HepG2 (cell line): ENCODE results near the gene PGK2. TPM values are rescaled to one million over a fixed set of nuclear protein-coding genes. Genes with fewer than 3 reads are reported as not detected.

Experiments
- ATAC-seq: fragments of 200-7000 bp; cut with Tn5 transposase; 3 replicates; pipeline ENCODE4 v1.9.1; 2020; ENCODE audit warnings: mild to moderate bottlenecking, moderate library complexity
- Bru-seq: library from RNA; stranded (reverse); fragments of 400-500 nt; gene quantifications from one replicate; lab custom pipeline; 2021; lab: Mats Ljungman, UMichigan
- BruChase-seq, 2 experiments: library from RNA; stranded (reverse); fragments of 400-500 nt; gene quantifications; one replicate each; lab custom pipeline; 2021; lab: Mats Ljungman, UMichigan
- BruUV-seq: library from RNA; stranded (reverse); fragments of 400-500 nt; replicated peaks from 2 replicates; lab custom pipeline; 2021; lab: Mats Ljungman, UMichigan
- CTCF ChIA-PET: fragments of 300-600 bp; formaldehyde crosslinking; extraction: SDS; loops from one replicate; lab custom pipeline; 2021; ENCODE audit warnings: low total read pairs, inconsistent platforms, low intra/inter-chr PET ratio; lab: Yijun Ruan, JAX
- POLR2A ChIA-PET: fragments of 350-600 bp; sonication (Branson Sonifier 250); formaldehyde crosslinking; loops from one replicate; lab custom pipeline; 2020; ENCODE audit warnings: antibody characterized with exemption, inconsistent platforms; lab: Yijun Ruan, JAX
- DNase-seq: peaks from one replicate; pipeline ENCODE4 v3.0.0-alpha.2; 2015; ENCODE audit warnings: low spot score
- FAIRE-seq: peaks from 3 replicates; lab custom pipeline; 2011; peaks lifted over from hg19 to GRCh38; lab: Jason Lieb, UNC
- H2AFZ ChIP-seq: one replicate; pipeline ENCODE4 v1.6.1; 2011; ENCODE audit warnings: low read length, inconsistent platforms
- H3K27ac ChIP-seq: fragments of 300-600 bp; 3 replicates; pipeline ENCODE4 v1.8.0; 2011; ENCODE audit warnings: mixed run types, mild to moderate bottlenecking, mixed read lengths, low read length, inconsistent platforms; ENCODE audit not compliant: insufficient read depth; ENCODE audit errors: extremely low read length
- H3K27me3 ChIP-seq, 2 experiments: fragments of 200-600 bp in 1 of 2; 2 replicates in 1 of 2; 3 replicates in 1 of 2; pipeline versions ENCODE4 v1.6.0 to v1.8.0; 2011; ENCODE audit warnings: low read length in 2 of 2, mild to moderate bottlenecking in 2 of 2, moderate library complexity in 2 of 2, inconsistent platforms in 1 of 2; ENCODE audit not compliant: insufficient read depth in 2 of 2, control insufficient read depth in 1 of 2
- H3K36me3 ChIP-seq, 2 experiments: fragments of 200-600 bp in 1 of 2; replicated peaks in 1 of 2; 2 replicates in 1 of 2; 3 replicates in 1 of 2; pipeline versions ENCODE4 v1.5.1 to v1.8.0; 2011; ENCODE audit warnings: low read length in 2 of 2, inconsistent platforms in 1 of 2; ENCODE audit not compliant: insufficient read depth in 2 of 2, control insufficient read depth in 1 of 2
- H3K4me1 ChIP-seq: 2 replicates; pipeline ENCODE4 v1.5.1; 2012; ENCODE audit warnings: low read length, inconsistent platforms; ENCODE audit not compliant: insufficient read depth
- H3K4me2 ChIP-seq: 2 replicates; pipeline ENCODE4 v1.6.0; 2011; ENCODE audit warnings: low read depth, low read length, inconsistent platforms
- H3K4me3 ChIP-seq, 3 experiments: fragments of 200-600 bp in 1 of 3; sonication (generic), shearing (Covaris generic) in 1 of 3; replicated peaks in 1 of 3; 2 replicates each; pipeline ENCODE4 v1.5.1; 2011 to 2016; ENCODE audit warnings: low read length in 3 of 3, inconsistent platforms in 2 of 3, low read depth in 2 of 3, mild to moderate bottlenecking in 2 of 3, control low read depth in 1 of 3, mixed read lengths in 1 of 3; ENCODE audit not compliant: insufficient read depth in 1 of 3
- H3K79me2 ChIP-seq: one replicate; pipeline ENCODE4 v1.6.1; 2011; ENCODE audit warnings: low read length, inconsistent platforms; ENCODE audit not compliant: insufficient read depth
- H3K9ac ChIP-seq: 2 replicates; pipeline ENCODE4 v1.6.0; 2011; ENCODE audit warnings: mild to moderate bottlenecking, low read depth, low read length, inconsistent platforms; ENCODE audit not compliant: insufficient read depth
- H3K9me3 ChIP-seq: 2 replicates; pipeline ENCODE4 v1.5.1; 2012; ENCODE audit warnings: mild to moderate bottlenecking, low read length
- H4K20me1 ChIP-seq: 2 replicates; pipeline ENCODE4 v1.6.0; 2011; ENCODE audit warnings: inconsistent platforms, mild to moderate bottlenecking, low read length, moderate library complexity; ENCODE audit not compliant: insufficient read depth
- MIER2 ChIP-seq: IDR thresholded peaks from 2 replicates; pipeline ENCODE4 v1.6.1; 2016; ENCODE audit warnings: missing biosample characterization, missing genetic modification reagents
- NFYB ChIP-seq: sonication (generic); formaldehyde crosslinking; IDR thresholded peaks from 2 replicates; pipeline ENCODE4 v1.4.0; 2020; ENCODE audit warnings: missing genetic modification reagents
- NFYC ChIP-seq: IDR thresholded peaks from 2 replicates; pipeline ENCODE4 v1.6.1; 2016; ENCODE audit warnings: missing genetic modification reagents, missing compliant biosample characterization
- SP2 ChIP-seq: sonication (generic); formaldehyde crosslinking; IDR thresholded peaks from 2 replicates; pipeline ENCODE4 v1.5.1; 2020; ENCODE audit warnings: mild to moderate bottlenecking, missing genetic modification reagents
- ZNF562 ChIP-seq: sonication (generic); formaldehyde crosslinking; IDR thresholded peaks from 2 replicates; pipeline ENCODE4 v1.8.0; 2022; ENCODE audit warnings: missing genetic modification reagents, borderline replicate concordance
- ZNF605 ChIP-seq: sonication (generic); formaldehyde crosslinking; IDR thresholded peaks from 2 replicates; pipeline ENCODE4 v1.8.0; 2022; ENCODE audit warnings: mild to moderate bottlenecking, missing genetic modification reagents
- ZNF614 ChIP-seq: IDR thresholded peaks from 2 replicates; pipeline ENCODE4 v1.6.1; 2018; ENCODE audit warnings: missing biosample characterization, missing genetic modification reagents, inconsistent platforms, borderline replicate concordance
- WGBS: methylation state at CpG from one replicate; pipeline ENCODE4 v1.1.6; 2017; ENCODE audit warnings: low lambda C conversion rate; 5-methylcytosine and 5-hydroxymethylcytosine counted together
- in situ Hi-C: cut with HindIII; loops from 2 replicates; pipeline ENCODE4 v1.10.0; 2017; ENCODE audit warnings: low pct_unique_long_range_greater_than_20kb; ENCODE audit not compliant: extremely low pct_ligation_motif_present
- intact Hi-C: fragments of 100-400 bp; cut with micrococcal nuclease; formaldehyde crosslinking; loops from one replicate; pipeline ENCODE4 v1.10.0; 2022; ENCODE audit not compliant: unreplicated experiment
- long read RNA-seq, 2 experiments: library from RNA in 1 of 2; library from polyadenylated mRNA in 1 of 2; stranded (forward) in 1 of 2; unstranded in 1 of 2; transcript quantifications; one replicate each; pipeline ENCODE4 v2.0.0, GENCODE V29; 2019 to 2022
- polyA minus RNA-seq, 3 experiments: library from RNA; depleted of rRNA, polyadenylated mRNA; stranded (reverse); fragments of >200 nt; gene quantifications; 2 replicates each; pipeline ENCODE4 v1.2.3, GENCODE V29; 2011; ENCODE audit warnings: low replicate concordance in 1 of 3
- polyA plus RNA-seq, 8 experiments: library from polyadenylated mRNA; depleted of rRNA in 3 of 8; stranded (reverse) in 7 of 8; unstranded in 1 of 8; fragments of >200 nt; fragmentation: Illumina TruSeq in 4 of 8; extraction: Trizol in 4 of 8; gene quantifications; 2 replicates each; pipeline versions ENCODE4 v1.2.1 to v1.2.3, GENCODE V29; 2011 to 2016; ENCODE audit warnings: low read depth in 4 of 8, missing spikeins in 1 of 8, mixed read lengths in 1 of 8; ENCODE audit not compliant: insufficient read depth in 1 of 8
- total RNA-seq, 5 experiments: library from RNA; depleted of rRNA; stranded (reverse); fragments of >200 nt; fragmentation: Illumina TruSeq; extraction: Trizol; gene quantifications; 2 replicates each; pipeline ENCODE4 v1.2.3, GENCODE V29; 2016; ENCODE audit warnings: low read depth in 1 of 5
- TF ChIP-seq, protein P1 (sequence below): IDR thresholded peaks from 2 replicates; pipeline ENCODE4 v1.6.1; 2016; ENCODE audit warnings: control low read depth

The PGK2 gene
- not detected in 2 replicates for total RNA-seq (2016; rRNA removed; fragmentation: Illumina TruSeq; extraction: Trizol)
- total RNA-seq (2016; cell fraction: cytosol; rRNA removed; fragmentation: Illumina TruSeq; extraction: Trizol; ENCODE audit: low read depth): not detected in 2 replicates
- not detected in 2 replicates for total RNA-seq (2016; cell fraction: insoluble cytoplasmic fraction; rRNA removed; fragmentation: Illumina TruSeq; extraction: Trizol)
- not detected in 2 replicates for total RNA-seq (2016; cell fraction: membrane; rRNA removed; fragmentation: Illumina TruSeq; extraction: Trizol)
- total RNA-seq (2016; cell fraction: nucleus; rRNA removed; fragmentation: Illumina TruSeq; extraction: Trizol): not detected in 2 replicates
- polyA plus RNA-seq (2011; rRNA removed): not detected in 2 replicates
- polyA plus RNA-seq (2011; cell fraction: cytosol; rRNA removed): not detected in 2 replicates
- polyA plus RNA-seq (2011; cell fraction: nucleus; rRNA removed): not detected in 2 replicates
- polyA plus RNA-seq (2012): not detected in 2 replicates
- polyA plus RNA-seq (2016; cell fraction: cytosol; fragmentation: Illumina TruSeq; extraction: Trizol; ENCODE audit: low read depth): not detected in 2 replicates
- not detected in 2 replicates for polyA plus RNA-seq (2016; cell fraction: insoluble cytoplasmic fraction; fragmentation: Illumina TruSeq; extraction: Trizol; ENCODE audit: low read depth)
- not detected in 2 replicates for polyA plus RNA-seq (2016; cell fraction: membrane; fragmentation: Illumina TruSeq; extraction: Trizol; ENCODE audit: low read depth)
- polyA plus RNA-seq (2016; cell fraction: nucleus; fragmentation: Illumina TruSeq; extraction: Trizol; ENCODE audit: insufficient read depth, low read depth): not detected in 2 replicates
- not detected in 2 replicates for polyA minus RNA-seq (2011; rRNA and poly(A)+ RNA removed; ENCODE audit: low replicate concordance)
- polyA minus RNA-seq (2011; cell fraction: cytosol; rRNA and poly(A)+ RNA removed): not detected in 2 replicates
- not detected in 2 replicates for polyA minus RNA-seq (2011; cell fraction: nucleus; rRNA and poly(A)+ RNA removed)
- not detected for Bru-seq, nascent RNA
- BruChase-seq, experiment 1, labeled RNA remaining after a 6-hour chase: not detected
- BruChase-seq, experiment 2, labeled RNA remaining after a 2-hour chase: not detected
- long read RNA-seq, experiment 1: 0 reads
- long read RNA-seq, experiment 2: 0 reads

DNA sequence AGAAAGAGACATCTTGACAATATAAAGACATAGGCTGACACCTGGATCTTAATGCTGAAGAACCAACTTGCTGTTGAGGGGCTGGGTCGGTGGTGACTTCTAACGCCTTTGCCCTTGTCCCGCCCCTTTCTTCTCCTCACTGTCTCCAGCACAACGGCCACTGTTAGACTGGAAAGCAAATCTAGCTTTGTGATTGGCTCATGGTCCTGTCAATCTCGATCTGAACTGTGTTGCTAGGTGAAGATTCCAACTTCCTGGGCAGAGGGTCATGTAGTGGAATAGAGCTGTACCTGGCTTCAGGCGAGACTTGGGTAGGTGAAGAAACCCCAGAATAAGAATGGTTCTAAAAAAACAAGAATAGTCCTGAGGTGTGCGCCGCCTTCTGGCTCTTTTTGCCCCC, at the start of gene PGK2:
Gene PGK2 (minus strand): TSS at position 110 of the 400 bp plus-strand sequence. CDS start 98 bp downstream, at position 12.
- H3K9ac ChIP-seq: no peak within 1 kb of the TSS
- peak; percentile 46; the same call in 2 of the 3 replicates for ATAC-seq
- CTCF ChIA-PET: no interaction called here

More for the DNA sequence above, at the start of gene PGK2:
- Histone ChIP-seq H3K4me1 (no peaks in the 10 kb centered on the region), H3K4me3 (no peak within 1 kb of the TSS), H3K27ac (no peak within 1 kb of the TSS), H3K4me2 (no peak within 1 kb of the TSS), H3K36me3 (no peaks in the 10 kb centered on the region), H3K9me3 (no peaks in the 10 kb centered on the region), H3K79me2 (no peaks in the 10 kb centered on the region), H4K20me1 (no peaks in the 10 kb centered on the region), H2AFZ (no peak within 1 kb of the TSS), H3K27me3 (no peaks in the 10 kb centered on the region)
- in situ Hi-C loops: no loop called here
- intact Hi-C loops: no loop called here
- 34% methylated on average over 8 of the region's 8 CpGs for WGBS
- no TSS peak for BruUV-seq
- POLR2A ChIA-PET: no interaction called here
- DNase-seq (no peak), FAIRE-seq (no peak)
- TF ChIP-seq ZNF605 (CRISPR knock-in tag) (no peak), NFYC (CRISPR knock-in tag) (peak; percentile 64), ZNF562 (no peak), MIER2 (CRISPR knock-in tag) (no peak), ZNF614 (no peak), SP2 (CRISPR knock-in tag) (peak; percentile 53), NFYB (peak; percentile 44; the same call in 1 of the 2 replicates)
- TF ChIP-seq, protein P1, sequence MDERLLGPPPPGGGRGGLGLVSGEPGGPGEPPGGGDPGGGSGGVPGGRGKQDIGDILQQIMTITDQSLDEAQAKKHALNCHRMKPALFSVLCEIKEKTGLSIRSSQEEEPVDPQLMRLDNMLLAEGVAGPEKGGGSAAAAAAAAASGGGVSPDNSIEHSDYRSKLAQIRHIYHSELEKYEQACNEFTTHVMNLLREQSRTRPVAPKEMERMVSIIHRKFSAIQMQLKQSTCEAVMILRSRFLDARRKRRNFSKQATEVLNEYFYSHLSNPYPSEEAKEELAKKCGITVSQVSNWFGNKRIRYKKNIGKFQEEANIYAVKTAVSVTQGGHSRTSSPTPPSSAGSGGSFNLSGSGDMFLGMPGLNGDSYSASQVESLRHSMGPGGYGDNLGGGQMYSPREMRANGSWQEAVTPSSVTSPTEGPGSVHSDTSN (CRISPR knock-in tag): peak; percentile 52; the same call in 1 of the 2 replicates
